Subcutaneous adipose tissue (tissue), 4 donors: ENCODE measurements around the gene SPTLC2. TPM values are rescaled to one million over a fixed set of nuclear protein-coding genes. Genes with fewer than 3 reads are reported as not detected.

Source experiments
- total RNA-seq, 4 donors: library from RNA; depleted of rRNA; stranded (reverse); fragments of >200 nt; gene quantifications; one replicate each; pipeline ENCODE4 v1.1.0, GENCODE V29; 2016
- TF ChIP-seq, protein P1 (sequence below): fragments of 450-650 bp; IDR thresholded peaks from one replicate; pipeline ENCODE4 v1.5.1; 2016; ENCODE audit warnings: low read depth, mild to moderate bottlenecking, control low read depth, antibody characterized with exemption, moderate library complexity

Gene SPTLC2
- total RNA-seq, 4 donors from 2014 or later = 48.1 to 61.8 (median 56.3) TPM

DNA sequence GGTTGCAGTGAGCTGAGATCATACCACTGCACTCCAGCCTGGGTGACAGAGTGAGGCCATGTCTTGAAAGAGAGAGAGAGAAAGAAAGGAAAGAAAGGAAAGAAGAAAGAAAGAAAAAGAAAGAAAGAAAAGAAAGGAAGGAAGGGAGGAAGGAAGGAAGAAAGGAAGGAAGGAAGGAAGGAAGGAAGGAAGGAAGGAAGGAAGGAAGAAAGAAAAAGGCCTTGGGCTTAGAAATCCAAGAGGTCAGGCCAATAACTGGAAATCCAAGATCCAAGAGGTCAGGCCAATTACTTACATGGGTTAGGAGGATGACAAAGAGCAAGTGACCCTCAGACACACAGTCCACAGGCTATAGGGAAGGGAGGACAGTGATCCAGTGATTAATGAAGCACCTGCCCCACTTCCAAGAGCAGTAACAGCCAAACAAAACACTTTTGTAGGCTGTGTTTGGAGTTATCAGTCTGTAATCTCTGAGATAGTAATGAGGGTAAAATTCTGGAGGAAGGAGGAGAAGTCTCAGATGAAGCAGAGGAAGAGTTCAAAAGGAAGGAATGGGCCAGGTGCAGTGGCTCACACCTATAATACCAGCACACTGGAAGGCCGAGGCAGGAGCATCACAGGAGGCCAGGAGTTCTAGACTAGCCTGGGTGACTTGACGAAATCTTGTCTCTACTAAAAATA, 32.2 kb upstream of the SPTLC2 start:
- TF ChIP-seq, protein P1, sequence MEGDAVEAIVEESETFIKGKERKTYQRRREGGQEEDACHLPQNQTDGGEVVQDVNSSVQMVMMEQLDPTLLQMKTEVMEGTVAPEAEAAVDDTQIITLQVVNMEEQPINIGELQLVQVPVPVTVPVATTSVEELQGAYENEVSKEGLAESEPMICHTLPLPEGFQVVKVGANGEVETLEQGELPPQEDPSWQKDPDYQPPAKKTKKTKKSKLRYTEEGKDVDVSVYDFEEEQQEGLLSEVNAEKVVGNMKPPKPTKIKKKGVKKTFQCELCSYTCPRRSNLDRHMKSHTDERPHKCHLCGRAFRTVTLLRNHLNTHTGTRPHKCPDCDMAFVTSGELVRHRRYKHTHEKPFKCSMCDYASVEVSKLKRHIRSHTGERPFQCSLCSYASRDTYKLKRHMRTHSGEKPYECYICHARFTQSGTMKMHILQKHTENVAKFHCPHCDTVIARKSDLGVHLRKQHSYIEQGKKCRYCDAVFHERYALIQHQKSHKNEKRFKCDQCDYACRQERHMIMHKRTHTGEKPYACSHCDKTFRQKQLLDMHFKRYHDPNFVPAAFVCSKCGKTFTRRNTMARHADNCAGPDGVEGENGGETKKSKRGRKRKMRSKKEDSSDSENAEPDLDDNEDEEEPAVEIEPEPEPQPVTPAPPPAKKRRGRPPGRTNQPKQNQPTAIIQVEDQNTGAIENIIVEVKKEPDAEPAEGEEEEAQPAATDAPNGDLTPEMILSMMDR = no peak

DNA sequence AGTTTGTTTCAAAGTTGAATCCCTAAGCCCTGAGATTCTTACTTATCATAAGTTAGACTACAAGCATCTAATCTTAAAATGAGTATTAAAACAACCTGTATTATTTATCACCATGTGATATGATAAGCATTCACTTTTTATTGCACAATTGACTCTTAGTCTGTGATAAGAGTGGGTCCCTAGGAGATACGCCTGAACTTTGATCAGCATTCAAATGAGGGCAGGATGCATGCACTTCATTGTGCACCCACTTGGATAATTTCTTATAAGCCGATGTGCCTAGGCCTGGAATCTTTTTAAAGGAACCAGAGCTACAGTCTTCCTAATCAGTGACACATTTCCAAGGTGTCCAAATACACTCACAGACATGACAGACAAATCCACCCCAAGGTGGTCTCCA, 31.4 kb upstream of the SPTLC2 start:
- TF ChIP-seq, protein P1 = no peak

DNA sequence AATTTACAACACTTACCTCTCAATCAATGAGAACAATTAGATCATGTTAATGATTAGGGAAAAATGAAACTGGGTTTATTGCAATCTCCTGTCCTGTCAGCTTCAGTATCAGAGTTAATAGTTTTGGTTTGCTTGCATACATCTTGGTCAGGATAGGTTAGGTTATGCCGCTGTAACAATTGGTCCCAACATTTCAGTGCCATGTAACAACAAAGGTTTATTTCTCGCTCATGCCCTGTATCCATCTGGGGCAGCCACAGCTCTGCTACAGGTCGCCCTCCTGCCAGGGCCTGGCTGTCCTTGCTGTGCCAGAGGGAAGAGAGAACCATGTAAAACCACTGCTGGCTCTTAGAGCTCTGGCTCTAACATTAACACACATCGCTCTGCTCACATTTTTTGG, 30.5 kb upstream of the SPTLC2 start:
- TF ChIP-seq, protein P1 = no peak

DNA sequence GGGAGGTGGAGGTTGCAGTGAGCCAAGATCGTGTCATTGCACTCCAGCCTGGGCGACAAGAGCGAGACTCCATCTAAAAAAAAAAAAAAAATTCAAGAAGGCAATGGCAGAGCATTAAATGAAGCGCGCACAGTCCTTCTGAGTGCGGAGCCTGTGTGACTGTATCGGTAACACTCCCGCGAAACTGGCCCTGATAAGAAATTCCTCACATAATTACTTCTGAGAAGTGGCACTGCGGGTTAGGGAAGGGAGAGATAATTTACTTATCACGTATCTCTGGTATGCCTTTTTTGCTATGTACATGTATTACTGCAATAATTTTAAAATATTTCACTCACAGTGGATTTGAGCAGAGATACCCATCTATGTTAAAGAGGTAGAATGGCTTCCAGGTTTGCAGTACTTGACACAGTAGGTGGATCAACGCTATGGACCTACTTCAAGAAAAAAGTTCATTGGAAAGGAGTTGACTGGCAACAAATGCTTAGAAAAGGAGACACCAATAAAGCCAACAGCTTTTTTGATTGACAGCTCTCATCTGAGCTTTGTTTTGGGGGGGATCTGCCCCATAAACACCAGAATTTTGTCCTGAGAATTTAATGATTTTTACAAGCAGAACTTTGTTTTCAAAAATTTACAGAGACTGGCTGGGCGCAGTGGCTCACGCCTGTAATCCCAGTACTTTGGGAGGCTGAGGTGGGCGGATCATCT, 29.2 kb upstream of the SPTLC2 start:
- TF ChIP-seq, protein P1 = no peak

DNA sequence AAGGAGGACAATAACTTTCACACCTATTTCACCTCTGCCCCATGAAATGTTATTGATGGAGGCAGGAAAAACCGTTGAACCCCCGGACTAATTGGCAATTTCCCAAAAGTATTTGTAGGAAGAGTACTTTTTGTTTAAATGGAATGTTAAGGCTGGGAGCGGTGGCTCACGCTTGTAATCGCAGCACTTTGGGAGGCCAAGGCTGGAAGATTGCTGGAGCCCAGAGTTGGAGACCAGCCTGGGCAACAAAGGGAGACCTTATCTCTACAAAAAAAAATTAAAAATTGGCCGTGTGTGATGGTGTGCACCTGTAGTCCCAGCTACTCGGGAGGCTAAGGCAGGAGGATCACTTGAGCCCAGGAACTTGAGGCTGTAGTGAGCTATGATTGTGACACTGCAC, 26.0 kb upstream of the SPTLC2 start:
- TF ChIP-seq, protein P1 = no peak

DNA sequence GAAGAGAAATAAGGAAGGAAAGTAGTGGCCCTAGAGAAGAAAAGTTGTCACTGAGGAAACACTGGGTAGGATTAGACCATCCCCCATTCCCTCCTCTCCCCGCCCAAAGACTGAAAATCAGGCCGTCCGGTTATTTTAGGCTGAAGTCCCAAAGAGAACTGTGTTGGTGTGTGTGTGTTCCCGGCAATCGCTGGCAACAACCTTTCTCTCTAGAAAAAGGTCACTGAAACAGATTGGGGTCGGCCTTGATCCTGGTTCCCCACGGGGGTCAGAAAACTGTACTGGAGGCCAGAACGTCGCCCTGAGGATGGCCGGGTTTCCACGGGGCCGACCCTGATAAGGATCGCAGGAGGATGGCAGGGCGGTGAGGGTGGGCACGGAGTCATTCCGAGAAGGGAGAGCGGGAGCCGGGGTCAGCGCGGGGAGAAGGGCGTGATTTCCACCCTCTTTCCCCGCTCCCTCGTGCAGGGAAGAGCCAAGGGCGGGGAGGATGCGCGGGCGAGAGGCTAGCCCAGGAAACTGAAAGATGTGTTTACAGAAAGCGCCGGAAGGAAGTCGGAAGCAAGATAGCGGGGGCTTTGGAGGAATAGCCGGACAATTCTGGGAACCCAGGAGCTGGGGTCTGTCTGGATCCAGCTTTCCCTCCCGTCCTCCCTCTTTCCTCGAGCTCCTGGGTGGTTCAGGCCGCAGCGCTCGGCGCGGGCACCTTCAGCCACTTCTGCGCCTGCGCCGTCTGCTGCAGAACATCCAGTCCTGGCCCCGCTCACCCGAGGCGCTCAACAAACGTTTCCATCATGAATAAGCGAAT, 25.3 kb upstream of the SPTLC2 start:
- TF ChIP-seq, protein P1 = no peak
